GM19351 (cell line): ENCODE measurements around the gene FAM186B.

Experiments used
- ATAC-seq: cut with Tn5 transposase; IDR thresholded peaks from one replicate; pipeline ENCODE4 v1.9.1; 2021; ENCODE audit warnings: mild to moderate bottlenecking, moderate library complexity; ENCODE audit not compliant: unreplicated experiment

FAM186B gene

GRCh38 chr12:49553512-49554088, 51.8 kb downstream of the FAM186B start:
- no peak for ATAC-seq

- ATAC-seq: no peak
Measured at GRCh38 chr12:49552899-49553298, 52.5 kb downstream of the FAM186B start.

GRCh38 chr12:49552425-49552824, 53.0 kb downstream of the FAM186B start:
- ATAC-seq: no peak

- no peak for ATAC-seq
Measured at GRCh38 chr12:49552014-49552413, 53.4 kb downstream of the FAM186B start.

- ATAC-seq: no peak
Measured at GRCh38 chr12:49550693-49551252, 54.7 kb downstream of the FAM186B start.

- ATAC-seq: no peak
Measured at GRCh38 chr12:49549735-49550692, 55.4 kb downstream of the FAM186B start.

GRCh38 chr12:49548822-49549648, 56.4 kb downstream of the FAM186B start:
- ATAC-seq: no peak

GRCh38 chr12:49548481-49548821, 57.0 kb downstream of the FAM186B start:
- no peak for ATAC-seq

GRCh38 chr12:49547090-49547690, 58.2 kb downstream of the FAM186B start:
- no peak for ATAC-seq

GRCh38 chr12:49546481-49546880, 59.0 kb downstream of the FAM186B start:
- no peak for ATAC-seq

GRCh38 chr12:49545815-49546214, 59.6 kb downstream of the FAM186B start:
- no peak for ATAC-seq

GRCh38 chr12:49543914-49544815, 61.3 kb downstream of the FAM186B start:
- no peak for ATAC-seq

GRCh38 chr12:49543221-49543913, 62.1 kb downstream of the FAM186B start:
- ATAC-seq: no peak

GRCh38 chr12:49542592-49543160, 62.8 kb downstream of the FAM186B start:
- ATAC-seq: no peak

- ATAC-seq: no peak
Measured at GRCh38 chr12:49541911-49542505, 63.4 kb downstream of the FAM186B start.

GRCh38 chr12:49541140-49541861, 64.1 kb downstream of the FAM186B start:
- no peak for ATAC-seq

- no peak for ATAC-seq
Measured at GRCh38 chr12:49540229-49541139, 65.0 kb downstream of the FAM186B start.
